ENCODE measurements around the gene STXBP6. TPM values are rescaled to one million over a fixed set of nuclear protein-coding genes. Genes with fewer than 3 reads are reported as not detected.
A peak's percentile ranks its signal among the peaks of the same experiment; 100 is the strongest.

The STXBP6 gene
- total and polyA plus RNA-seq, 2 of the 13 experiments (the other 11 are each of a cell fraction or from before 2014, with no cell fraction given): 35.3 to 42.8 TPM

GRCh38 chr14:24817212-24818057 lies 232.5 kb downstream of the STXBP6 start (continued):
- TF ChIP-seq, protein P1, sequence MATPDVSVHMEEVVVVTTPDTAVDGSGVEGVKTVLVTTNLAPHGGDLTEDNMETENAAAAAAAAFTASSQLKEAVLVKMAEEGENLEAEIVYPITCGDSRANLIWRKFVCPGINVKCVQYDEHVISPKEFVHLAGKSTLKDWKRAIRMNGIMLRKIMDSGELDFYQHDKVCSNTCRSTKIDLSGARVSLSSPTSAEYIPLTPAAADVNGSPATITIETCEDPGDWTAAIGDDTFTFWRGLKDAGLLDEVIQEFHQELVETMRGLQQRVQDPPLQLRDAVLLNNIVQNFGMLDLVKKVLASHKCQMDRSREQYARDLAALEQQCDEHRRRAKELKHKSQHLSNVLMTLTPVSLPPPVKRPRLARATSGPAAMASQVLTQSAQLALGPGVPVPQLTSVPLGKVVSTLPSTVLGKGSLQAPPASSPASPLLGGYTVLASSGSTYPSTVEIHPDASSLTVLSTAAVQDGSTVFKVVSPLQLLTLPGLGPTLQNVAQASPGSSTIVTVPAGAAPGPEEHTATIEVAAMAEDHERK (CRISPR knock-in tag; IDR thresholded peaks at IDR 0.05; ENCODE audit: low read depth): no peak
- no peak for TF ChIP-seq MATR3 (CRISPR knock-in tag; IDR thresholded peaks at IDR 0.05)
- TF ChIP-seq, protein P2, sequence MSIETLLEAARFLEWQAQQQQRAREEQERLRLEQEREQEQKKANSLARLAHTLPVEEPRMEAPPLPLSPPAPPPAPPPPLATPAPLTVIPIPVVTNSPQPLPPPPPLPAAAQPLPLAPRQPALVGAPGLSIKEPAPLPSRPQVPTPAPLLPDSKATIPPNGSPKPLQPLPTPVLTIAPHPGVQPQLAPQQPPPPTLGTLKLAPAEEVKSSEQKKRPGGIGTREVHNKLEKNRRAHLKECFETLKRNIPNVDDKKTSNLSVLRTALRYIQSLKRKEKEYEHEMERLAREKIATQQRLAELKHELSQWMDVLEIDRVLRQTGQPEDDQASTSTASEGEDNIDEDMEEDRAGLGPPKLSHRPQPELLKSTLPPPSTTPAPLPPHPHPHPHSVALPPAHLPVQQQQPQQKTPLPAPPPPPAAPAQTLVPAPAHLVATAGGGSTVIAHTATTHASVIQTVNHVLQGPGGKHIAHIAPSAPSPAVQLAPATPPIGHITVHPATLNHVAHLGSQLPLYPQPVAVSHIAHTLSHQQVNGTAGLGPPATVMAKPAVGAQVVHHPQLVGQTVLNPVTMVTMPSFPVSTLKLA (IDR thresholded peaks at IDR 0.05): no peak
- no peak for TF ChIP-seq PHF8 (CRISPR knock-in tag; IDR thresholded peaks at IDR 0.05)
- TF ChIP-seq KAT2B (IDR thresholded peaks at IDR 0.05; ENCODE audit: borderline replicate concordance, low read depth, low read length): peak; percentile 41; the same call in 1 of the 2 replicates
- TF ChIP-seq ZNF891 (CRISPR knock-in tag; IDR thresholded peaks at IDR 0.05): no peak
- peak; percentile 29; the same call in 1 of the 2 replicates for TF ChIP-seq ELF1 (CRISPR knock-in tag; IDR thresholded peaks at IDR 0.05)
- no peak for TF ChIP-seq NFATC3 (CRISPR knock-in tag; IDR thresholded peaks at IDR 0.05)
- TF ChIP-seq ZFP37 (CRISPR knock-in tag; IDR thresholded peaks at IDR 0.05; ENCODE audit: borderline replicate concordance): 0 out of 2 replicates have a peak, but pooled peaks have one; percentile 31
- TF ChIP-seq SCMH1 (CRISPR knock-in tag; IDR thresholded peaks at IDR 0.05; ENCODE audit: borderline replicate concordance): no peak
- TF ChIP-seq ZNF510 (CRISPR knock-in tag; IDR thresholded peaks at IDR 0.05; ENCODE audit: low read depth): peak; percentile 61; the same call in 1 of the 2 replicates
- TF ChIP-seq KLF16 (CRISPR knock-in tag; IDR thresholded peaks at IDR 0.05): peak in 1 of 2 experiments; percentile 37; a peak in 1 of 4 replicates
- no peak for TF ChIP-seq ASH2L (IDR thresholded peaks at IDR 0.05; ENCODE audit: insufficient read length, low read depth, low read length)
- no peak for TF ChIP-seq NR3C1 (CRISPR knock-in tag; IDR thresholded peaks at IDR 0.05)
- no peak for TF ChIP-seq ZNF75D (CRISPR knock-in tag; IDR thresholded peaks at IDR 0.05; ENCODE audit: borderline replicate concordance)
- TF ChIP-seq, protein P3, sequence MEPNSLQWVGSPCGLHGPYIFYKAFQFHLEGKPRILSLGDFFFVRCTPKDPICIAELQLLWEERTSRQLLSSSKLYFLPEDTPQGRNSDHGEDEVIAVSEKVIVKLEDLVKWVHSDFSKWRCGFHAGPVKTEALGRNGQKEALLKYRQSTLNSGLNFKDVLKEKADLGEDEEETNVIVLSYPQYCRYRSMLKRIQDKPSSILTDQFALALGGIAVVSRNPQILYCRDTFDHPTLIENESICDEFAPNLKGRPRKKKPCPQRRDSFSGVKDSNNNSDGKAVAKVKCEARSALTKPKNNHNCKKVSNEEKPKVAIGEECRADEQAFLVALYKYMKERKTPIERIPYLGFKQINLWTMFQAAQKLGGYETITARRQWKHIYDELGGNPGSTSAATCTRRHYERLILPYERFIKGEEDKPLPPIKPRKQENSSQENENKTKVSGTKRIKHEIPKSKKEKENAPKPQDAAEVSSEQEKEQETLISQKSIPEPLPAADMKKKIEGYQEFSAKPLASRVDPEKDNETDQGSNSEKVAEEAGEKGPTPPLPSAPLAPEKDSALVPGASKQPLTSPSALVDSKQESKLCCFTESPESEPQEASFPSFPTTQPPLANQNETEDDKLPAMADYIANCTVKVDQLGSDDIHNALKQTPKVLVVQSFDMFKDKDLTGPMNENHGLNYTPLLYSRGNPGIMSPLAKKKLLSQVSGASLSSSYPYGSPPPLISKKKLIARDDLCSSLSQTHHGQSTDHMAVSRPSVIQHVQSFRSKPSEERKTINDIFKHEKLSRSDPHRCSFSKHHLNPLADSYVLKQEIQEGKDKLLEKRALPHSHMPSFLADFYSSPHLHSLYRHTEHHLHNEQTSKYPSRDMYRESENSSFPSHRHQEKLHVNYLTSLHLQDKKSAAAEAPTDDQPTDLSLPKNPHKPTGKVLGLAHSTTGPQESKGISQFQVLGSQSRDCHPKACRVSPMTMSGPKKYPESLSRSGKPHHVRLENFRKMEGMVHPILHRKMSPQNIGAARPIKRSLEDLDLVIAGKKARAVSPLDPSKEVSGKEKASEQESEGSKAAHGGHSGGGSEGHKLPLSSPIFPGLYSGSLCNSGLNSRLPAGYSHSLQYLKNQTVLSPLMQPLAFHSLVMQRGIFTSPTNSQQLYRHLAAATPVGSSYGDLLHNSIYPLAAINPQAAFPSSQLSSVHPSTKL (CRISPR knock-in tag; IDR thresholded peaks at IDR 0.05): peak; percentile 96
- TF ChIP-seq HMGA1 (CRISPR knock-in tag; conservative IDR thresholded peaks at IDR 0.05): no peak
- peak in 1 of 2 experiments; percentile 69; a peak in 2 of 4 replicates for TF ChIP-seq ATF4 (CRISPR knock-in tag; IDR thresholded peaks at IDR 0.05)
- no peak; the same call in none of the 2 replicates for TF ChIP-seq AHR (CRISPR knock-in tag; IDR thresholded peaks at IDR 0.05)
- no peak for TF ChIP-seq REL (CRISPR knock-in tag; conservative IDR thresholded peaks at IDR 0.05)
- peak; percentile 85; the same call in 1 of the 2 replicates for TF ChIP-seq ZNF317 (CRISPR knock-in tag; IDR thresholded peaks at IDR 0.05)

All from HepG2 (cell line).